H1 (cell line): Measurements from ENCODE around the gene MOB4. TPM values are rescaled to one million over a fixed set of nuclear protein-coding genes. Genes with fewer than 3 reads are reported as not detected.

ENCODE experiments used
- ASH2L ChIP-seq: fragments of 200-600, 300-600 bp; sonication (generic); IDR thresholded peaks from one replicate; pipeline ENCODE4 v1.7.1; 2017; ENCODE audit warnings: low read length
- CEBPB ChIP-seq: IDR thresholded peaks from 2 replicates; pipeline ENCODE4 v1.6.1; 2012; ENCODE audit warnings: low read depth, low read length
- EZH2 ChIP-seq: fragments of 200-600 bp; sonication (generic); IDR thresholded peaks from 2 replicates; pipeline ENCODE4 v1.7.1; 2012; ENCODE audit warnings: low read depth, mild to moderate bottlenecking, moderate library complexity, low read length, inconsistent platforms; ENCODE audit not compliant: severe bottlenecking
- GABPA ChIP-seq: IDR thresholded peaks from 2 replicates; pipeline ENCODE4 v1.6.1; 2011; ENCODE audit warnings: mild to moderate bottlenecking, low read length, moderate library complexity, borderline replicate concordance; ENCODE audit not compliant: insufficient read depth
- JUND ChIP-seq: IDR thresholded peaks from 2 replicates; pipeline ENCODE4 v1.6.1; 2011; ENCODE audit warnings: mild to moderate bottlenecking, improper control_type of control experiment, low read length
- NANOG ChIP-seq: IDR thresholded peaks from 2 replicates; pipeline ENCODE4 v1.6.1; 2011; ENCODE audit warnings: low read length, low read depth, mild to moderate bottlenecking, inconsistent platforms; ENCODE audit not compliant: insufficient read depth, poor library complexity, severe bottlenecking
- SIN3A ChIP-seq, 2 experiments: IDR thresholded peaks in 1 of 2; conservative IDR thresholded peaks in 1 of 2; 2 replicates each; pipeline ENCODE4 v1.6.1; 2011 to 2012; ENCODE audit warnings: low read length in 2 of 2, improper control_type of control experiment in 1 of 2, low read depth in 1 of 2, mild to moderate bottlenecking in 1 of 2
- SRF ChIP-seq: IDR thresholded peaks from 2 replicates; pipeline ENCODE4 v1.6.1; 2011; ENCODE audit warnings: mild to moderate bottlenecking, low read depth, low read length, moderate library complexity
- polyA plus RNA-seq, 7 experiments: library from polyadenylated mRNA; depleted of rRNA in 3 of 7; stranded (reverse) in 5 of 7; unstranded in 2 of 7; fragments of >200 nt in 5 of 7; fragments of 200-250 nt in 2 of 7; gene quantifications; 1 replicate in 5 of 7; 2 replicates in 1 of 7; 4 replicates in 1 of 7; pipeline versions ENCODE4 v1.2.1 to v1.2.3, GENCODE V29; 2011 to 2013; ENCODE audit warnings: missing spikeins in 2 of 7, mixed read lengths in 2 of 7
- total RNA-seq: library from RNA; stranded (reverse); fragmentation: NEBNext Ultra II Directional; extraction: Animal tissue kit (Norgen Biotek cat#: 25700); gene quantifications from 2 replicates; pipeline ENCODE4 v1.2.1, GENCODE V29; 2021

MOB4 gene
- total and polyA plus RNA-seq, 2 of the 8 experiments (the other 6 are each of a cell fraction or from before 2014, with no cell fraction given): 51.5 to 54.2 TPM

DNA sequence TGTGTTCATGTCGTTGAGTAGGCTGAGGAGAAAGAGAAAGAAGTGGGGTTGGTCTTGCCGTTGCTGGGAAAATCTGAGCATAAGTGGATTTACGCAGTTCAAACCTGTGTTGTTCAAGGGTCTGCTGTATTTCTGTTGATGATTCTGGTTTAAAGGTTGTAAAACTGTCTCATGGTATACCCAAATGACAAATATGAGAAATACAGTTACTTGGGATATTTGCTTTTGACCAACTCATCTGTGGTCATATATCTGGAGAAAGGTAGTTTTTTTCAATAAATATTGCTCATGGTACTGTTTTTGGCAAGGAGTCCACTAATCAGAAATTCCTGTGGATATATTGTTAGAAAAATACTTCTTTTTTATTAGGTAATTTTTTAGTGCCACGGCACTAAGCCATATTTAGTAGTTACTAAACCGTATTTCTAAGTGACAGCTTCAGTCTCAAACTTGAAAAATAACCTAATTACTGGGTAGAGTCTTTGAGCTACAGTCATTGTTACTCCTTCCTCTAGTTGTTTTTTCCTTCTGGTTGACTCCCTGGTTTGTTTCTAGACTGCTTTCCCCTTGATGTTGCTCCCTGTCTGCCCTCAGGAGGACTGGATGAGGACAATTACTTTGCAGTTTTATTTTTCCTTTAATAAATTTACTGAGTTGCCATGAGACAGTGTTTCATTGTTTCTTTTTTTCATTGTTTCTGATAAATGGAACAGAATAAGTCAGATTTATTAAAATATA is 31.5 kb downstream of the MOB4 start (continued):
- TF ChIP-seq SRF (no peak), GABPA (no peak), NANOG (no peak), ASH2L (no peak), CEBPB (no peak), SIN3A (conservative IDR thresholded peaks at IDR 0.05 in 1 of 2, IDR thresholded peaks at IDR 0.05 in 1 of 2; ENCODE audit: low read depth in 1 of 2, low read length in 2 of 2) (no peak), EZH2 (no peak), JUND (no peak)
